HEK293T (cell line): Measurements from ENCODE around the gene BAHCC1.

Source experiments
- ARNT ChIP-seq: fragments of 450-650 bp; IDR thresholded peaks from 2 replicates; pipeline ENCODE4 v1.6.1; 2017; ENCODE audit warnings: mild to moderate bottlenecking
- BHLHE40 ChIP-seq: fragments of 450-650 bp; IDR thresholded peaks from 2 replicates; pipeline ENCODE4 v1.6.1; 2016; ENCODE audit warnings: mild to moderate bottlenecking, moderate library complexity, borderline replicate concordance
- ELF4 ChIP-seq: fragments of 450-650 bp; IDR thresholded peaks from 2 replicates; pipeline ENCODE4 v1.6.1; 2017; ENCODE audit warnings: antibody characterized with exemption
- FOXA1 ChIP-seq: fragments of 450-650 bp; IDR thresholded peaks from 2 replicates; pipeline ENCODE4 v1.6.1; 2016; ENCODE audit warnings: mild to moderate bottlenecking
- FOXK2 ChIP-seq: fragments of 450-650 bp; IDR thresholded peaks from 2 replicates; pipeline ENCODE4 v1.6.1; 2016; ENCODE audit warnings: mild to moderate bottlenecking
- FOXM1 ChIP-seq: fragments of 450-650 bp; IDR thresholded peaks from 2 replicates; pipeline ENCODE4 v1.6.1; 2017; ENCODE audit warnings: mild to moderate bottlenecking, borderline replicate concordance
- HDGF ChIP-seq: fragments of 450-650 bp; IDR thresholded peaks from 2 replicates; pipeline ENCODE4 v1.6.1; 2017; ENCODE audit warnings: antibody characterized with exemption, borderline replicate concordance
- L3MBTL2 ChIP-seq: fragments of 450-650 bp; conservative IDR thresholded peaks from 2 replicates; pipeline ENCODE4 v1.6.1; 2016; ENCODE audit warnings: mild to moderate bottlenecking
- LEF1 ChIP-seq: fragments of 450-650 bp; IDR thresholded peaks from 2 replicates; pipeline ENCODE4 v1.6.1; 2017; ENCODE audit warnings: mild to moderate bottlenecking, borderline replicate concordance
- NFRKB ChIP-seq: fragments of 450-650 bp; IDR thresholded peaks from 2 replicates; pipeline ENCODE4 v1.6.1; 2016; ENCODE audit warnings: mild to moderate bottlenecking, moderate library complexity
- PKNOX1 ChIP-seq: fragments of 450-650 bp; IDR thresholded peaks from 2 replicates; pipeline ENCODE4 v1.6.1; 2016
- SP1 ChIP-seq: fragments of 450-650 bp; IDR thresholded peaks from 2 replicates; pipeline ENCODE4 v1.6.1; 2017
- SUZ12 ChIP-seq: fragments of 450-650 bp; IDR thresholded peaks from 2 replicates; pipeline ENCODE4 v1.6.1; 2016; ENCODE audit warnings: mild to moderate bottlenecking
- TARDBP ChIP-seq: fragments of 450-650 bp; IDR thresholded peaks from 2 replicates; pipeline ENCODE4 v1.6.1; 2016

GRCh38 chr17:81354954-81355347 lies 40.3 kb upstream of the BAHCC1 start:
- TF ChIP-seq FOXA1: no peak
- no peak for TF ChIP-seq PKNOX1
- TF ChIP-seq ELF4: no peak
- no peak for TF ChIP-seq SP1
- no peak for TF ChIP-seq FOXM1
- TF ChIP-seq L3MBTL2: no peak
- no peak for TF ChIP-seq TARDBP
- TF ChIP-seq SUZ12: no peak
- no peak for TF ChIP-seq BHLHE40
- TF ChIP-seq ARNT: no peak
- TF ChIP-seq FOXK2: no peak
- TF ChIP-seq NFRKB: no peak
- TF ChIP-seq HDGF: no peak
- TF ChIP-seq LEF1: no peak
